Spleen (tissue), 11 donors: ENCODE results near the gene SLC38A6. TPM values are rescaled to one million over a fixed set of nuclear protein-coding genes. Genes with fewer than 3 reads are reported as not detected.

Source experiments
- DNase-seq: peaks from one replicate; pipeline ENCODE4 v3.0.0-alpha.2; 2020
- H3K27ac ChIP-seq, 8 donors: fragments of 200-600 bp; sonication (generic) in 7 of 8; 1 replicate in 4 of 8; 2 replicates in 4 of 8; pipeline versions ENCODE4 v1.5.0 to v1.8.0; 2016 to 2021; ENCODE audit warnings: inconsistent platforms in 4 of 8, mild to moderate bottlenecking in 4 of 8, moderate library complexity in 1 of 8
- H3K27me3 ChIP-seq, 7 donors: fragments of 200-600 bp; sonication (generic) in 6 of 7; replicated peaks in 1 of 7; 1 replicate in 4 of 7; 2 replicates in 3 of 7; pipeline versions ENCODE4 v1.5.0 to v1.8.0; 2016 to 2021; ENCODE audit warnings: inconsistent platforms in 3 of 7, mild to moderate bottlenecking in 1 of 7
- H3K36me3 ChIP-seq, 6 donors: fragments of 200-600 bp; sonication (generic) in 5 of 6; 1 replicate in 4 of 6; 2 replicates in 2 of 6; pipeline versions ENCODE4 v1.5.0 to v1.8.0; 2016 to 2021; ENCODE audit warnings: inconsistent platforms in 2 of 6
- H3K4me1 ChIP-seq, 6 donors: fragments of 200-600 bp; sonication (generic) in 5 of 6; 1 replicate in 3 of 6; 2 replicates in 3 of 6; pipeline versions ENCODE4 v1.5.0 to v1.8.0; 2016 to 2021; ENCODE audit warnings: inconsistent platforms in 3 of 6
- H3K4me3 ChIP-seq, 8 donors: fragments of 200-600 bp; sonication (generic) in 7 of 8; 1 replicate in 4 of 8; 2 replicates in 4 of 8; pipeline versions ENCODE4 v1.5.0 to v1.8.0; 2016 to 2021; ENCODE audit warnings: inconsistent platforms in 4 of 8, mild to moderate bottlenecking in 4 of 8, moderate library complexity in 2 of 8
- H3K9me3 ChIP-seq, 8 donors: fragments of 200-600 bp; sonication (generic) in 7 of 8; 1 replicate in 4 of 8; 2 replicates in 4 of 8; pipeline versions ENCODE4 v1.5.0 to v1.8.0; 2016 to 2021; ENCODE audit warnings: inconsistent platforms in 4 of 8
- CTCF ChIP-seq, 11 experiments: fragments of 200-600 bp in 7 of 11; fragments of 450-650 bp in 4 of 11; sonication (generic) in 4 of 11; IDR thresholded peaks in 8 of 11; conservative IDR thresholded peaks in 3 of 11; 1 replicate in 7 of 11; 2 replicates in 4 of 11; pipeline versions ENCODE4 v1.4.0 to v1.8.0; 2016 to 2021; ENCODE audit warnings: antibody characterized with exemption in 11 of 11, inconsistent platforms in 4 of 11, mild to moderate bottlenecking in 1 of 11
- POLR2A ChIP-seq, 3 donors: fragments of 450-650 bp; IDR thresholded peaks; one replicate each; pipeline ENCODE4 v1.5.1; 2017; ENCODE audit warnings: antibody characterized with exemption in 3 of 3, mild to moderate bottlenecking in 1 of 3
- POLR2AphosphoS5 ChIP-seq, 3 donors: sonication (generic); formaldehyde crosslinking; IDR thresholded peaks; one replicate each; pipeline ENCODE4 v1.5.1; 2017; ENCODE audit warnings: antibody characterized with exemption in 3 of 3
- WGBS, 5 donors: extraction: QIAGEN DNeasy Blood & Tissue Kit in 3 of 5; methylation state at CpG; one replicate each; pipeline versions ENCODE4 v1.1.5 to v1.1.7; 2013 to 2018; 5-methylcytosine and 5-hydroxymethylcytosine counted together
- intact Hi-C: fragments of 100-400 bp; cut with DNase I; formaldehyde crosslinking; loops from one replicate; pipeline ENCODE4 v1.15.0; 2023; ENCODE audit warnings: low total_unique reads
- polyA plus RNA-seq, 3 donors: library from polyadenylated mRNA; stranded (reverse); fragments of 200-250 nt; gene quantifications; one replicate each; pipeline ENCODE4 v1.2.1, GENCODE V29; 2013
- total RNA-seq, 7 donors: library from RNA; depleted of rRNA in 3 of 7; stranded (reverse); fragments of >200 nt in 3 of 7; fragmentation: NEBNext Ultra II Directional in 4 of 7; extraction: Animal tissue kit (Norgen Biotek cat#: 25700) in 4 of 7; gene quantifications; one replicate each; pipeline versions ENCODE4 v1.1.0 to v1.2.1, GENCODE V29; 2016 to 2021
- donor health status: healthy with polysubstance abuse.
- donor health status: DM: no; HTN: no; CAD: no; lungs with moderate emphysema.
- donor health status: DM: no; HTN: no; CAD: no.
- donor health status: Bipolar disorder and iron deficiency.
- donor health status: healthy.
- donor health status: DM: no; HTN: no; CAD: no.
- donor health status: DM: yes; HTN: yes; CAD: no.

The SLC38A6 gene
- total and polyA plus RNA-seq, 10 donors, result 9.5 to 34.2 (median 17.5) TPM

- TF ChIP-seq POLR2AphosphoS5 (IDR thresholded peaks at IDR 0.05), result no peak
- no peak for TF ChIP-seq CTCF (IDR thresholded peaks at IDR 0.05 in 8 of 11, conservative IDR thresholded peaks at IDR 0.05 in 3 of 11)
- TF ChIP-seq POLR2A (IDR thresholded peaks at IDR 0.05), result no peak
- H3K36me3 ChIP-seq, result peaks cover 0 to 10% (median 0%) of the 10 kb centered on the region in 6 donors
- H3K9me3 ChIP-seq, result peaks cover 0 to 15% (median 9%) of the 10 kb centered on the region in 8 donors
- H3K4me3 ChIP-seq, result no peak overlapping the region
- H3K27me3 ChIP-seq, result no peaks in the 10 kb centered on the region
- WGBS, 5 donors, result 64 to 83% (median 72%) methylated on average over 2 of the region's 2 CpGs
- H3K4me1 ChIP-seq, result no peaks in the 10 kb centered on the region
- intact Hi-C loops, result no loop called here
- H3K27ac ChIP-seq, result no peak overlapping the region
- no peak for DNase-seq
These were observed 17.3 kb upstream of the SLC38A6 start for GRCh38 chr14:60963761-60964160.

- Histone ChIP-seq H3K9me3 (peaks cover 0 to 5% (median 0%) of the 10 kb centered on the region in 8 donors), H3K27ac (no peak overlapping the region), H3K4me1 (no peaks in the 10 kb centered on the region), H3K4me3 (no peak overlapping the region), H3K36me3 (peaks cover 0 to 5% (median 0%) of the 10 kb centered on the region in 6 donors), H3K27me3 (no peaks in the 10 kb centered on the region)
- no peak for DNase-seq
- intact Hi-C loops, result no loop called here
- TF ChIP-seq POLR2AphosphoS5 (IDR thresholded peaks at IDR 0.05) (no peak), CTCF (IDR thresholded peaks at IDR 0.05 in 8 of 11, conservative IDR thresholded peaks at IDR 0.05 in 3 of 11) (no peak), POLR2A (IDR thresholded peaks at IDR 0.05) (no peak)
- 78 to 94% (median 88%) methylated on average over 2 of the region's 2 CpGs for WGBS, 5 donors
These were observed 16.1 kb upstream of the SLC38A6 start for GRCh38 chr14:60964904-60965303.

DNA sequence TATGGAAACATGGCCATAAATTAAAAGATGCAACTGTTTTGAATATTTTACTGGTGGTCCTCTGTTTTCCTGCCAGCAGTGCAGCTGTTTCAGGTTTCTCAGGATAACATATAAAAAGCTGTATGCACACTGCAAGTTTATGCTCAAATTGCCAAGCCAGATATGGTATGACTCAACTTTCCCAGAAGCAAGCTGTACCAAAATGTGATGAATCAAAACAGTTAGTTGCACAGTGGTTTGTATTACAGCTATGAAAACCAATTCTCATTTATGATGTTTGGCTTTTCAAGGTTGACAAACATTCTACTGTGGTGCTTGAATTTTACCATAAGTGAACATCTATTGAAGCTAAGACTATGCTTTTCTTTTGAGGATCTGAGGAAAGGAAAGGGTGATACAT, 15.6 kb upstream of the SLC38A6 start:
- no peaks in the 10 kb centered on the region for H3K4me1 ChIP-seq
- no peaks in the 10 kb centered on the region for H3K9me3 ChIP-seq
- no peaks in the 10 kb centered on the region for H3K27me3 ChIP-seq
- H3K36me3 ChIP-seq, result peaks cover 0 to under 1% (median 0%) of the 10 kb centered on the region in 6 donors
- TF ChIP-seq POLR2AphosphoS5 (IDR thresholded peaks at IDR 0.05) (no peak), CTCF (IDR thresholded peaks at IDR 0.05 in 8 of 11, conservative IDR thresholded peaks at IDR 0.05 in 3 of 11) (no peak), POLR2A (IDR thresholded peaks at IDR 0.05) (no peak)
- intact Hi-C loops, result no loop called here
- DNase-seq, result no peak
- H3K4me3 ChIP-seq, result no peak overlapping the region
- no peak overlapping the region for H3K27ac ChIP-seq

- Histone ChIP-seq H3K36me3 (peaks cover 0 to 10% (median 0%) of the 10 kb centered on the region in 6 donors), H3K27me3 (no peaks in the 10 kb centered on the region), H3K9me3 (no peaks in the 10 kb centered on the region), H3K4me1 (no peaks in the 10 kb centered on the region), H3K27ac (no peak overlapping the region), H3K4me3 (no peak overlapping the region)
- TF ChIP-seq CTCF (IDR thresholded peaks at IDR 0.05 in 8 of 11, conservative IDR thresholded peaks at IDR 0.05 in 3 of 11), result no peak
- no peak for TF ChIP-seq POLR2A (IDR thresholded peaks at IDR 0.05)
- no peak for TF ChIP-seq POLR2AphosphoS5 (IDR thresholded peaks at IDR 0.05)
- 83 to 98% (median 95%) methylated on average over 1 of the region's 1 CpG for WGBS, 5 donors
- DNase-seq, result no peak
- intact Hi-C loops, result no loop called here
These were observed 12.9 kb upstream of the SLC38A6 start for GRCh38 chr14:60968099-60968498.
